ENCODE results near the gene FOXD2.

FOXD2 gene

GRCh38 chr1:47437447-47438164, at the start of gene FOXD2:
TSS of gene FOXD2 (plus strand) at chr1:47438044. CDS start at chr1:47438136, 92 bp downstream.
- DNase-seq = peak; percentile 49

DNA sequence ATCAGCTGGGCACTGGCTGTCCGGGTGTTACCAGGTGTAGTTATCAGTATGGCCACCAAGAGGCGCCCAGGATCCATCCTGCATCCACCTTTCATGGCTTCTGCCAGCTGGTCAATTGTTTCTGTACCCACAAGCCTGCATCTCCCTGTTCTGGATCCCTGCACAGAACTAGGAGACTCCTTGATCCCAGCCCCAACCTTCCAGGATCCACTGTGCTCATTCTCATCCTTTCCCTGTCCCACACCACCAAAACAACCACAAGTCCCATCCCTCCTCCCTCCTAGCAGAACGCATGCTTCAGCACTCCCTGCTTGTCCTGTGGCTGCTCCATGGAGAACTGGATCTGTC, 49.0 kb upstream of the FOXD2 start:
- DNase-seq = peak; percentile 42

DNA sequence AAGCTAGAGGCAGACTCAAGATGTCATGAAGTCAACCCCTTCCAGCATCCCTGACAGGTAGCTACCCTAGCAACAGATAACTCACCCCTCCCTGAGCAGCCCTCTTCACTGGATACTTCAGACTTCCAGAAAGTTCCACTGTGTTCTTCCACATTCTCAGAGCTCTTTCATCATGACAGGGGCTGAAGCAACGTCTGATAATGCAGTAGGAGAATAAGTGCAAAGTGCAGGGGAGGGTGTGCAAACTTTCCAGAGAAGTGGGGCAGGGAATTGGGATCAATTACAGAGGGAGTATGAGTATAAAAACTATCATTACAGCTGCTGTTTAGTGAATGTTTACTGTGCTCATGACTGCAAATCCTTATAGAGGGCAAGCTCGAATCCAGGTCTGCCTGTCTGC, 48.1 kb upstream of the FOXD2 start:
- no peak for DNase-seq

- no peak for DNase-seq
Observed at GRCh38 chr1:47390843-47391242, 47.0 kb upstream of the FOXD2 start.

DNA sequence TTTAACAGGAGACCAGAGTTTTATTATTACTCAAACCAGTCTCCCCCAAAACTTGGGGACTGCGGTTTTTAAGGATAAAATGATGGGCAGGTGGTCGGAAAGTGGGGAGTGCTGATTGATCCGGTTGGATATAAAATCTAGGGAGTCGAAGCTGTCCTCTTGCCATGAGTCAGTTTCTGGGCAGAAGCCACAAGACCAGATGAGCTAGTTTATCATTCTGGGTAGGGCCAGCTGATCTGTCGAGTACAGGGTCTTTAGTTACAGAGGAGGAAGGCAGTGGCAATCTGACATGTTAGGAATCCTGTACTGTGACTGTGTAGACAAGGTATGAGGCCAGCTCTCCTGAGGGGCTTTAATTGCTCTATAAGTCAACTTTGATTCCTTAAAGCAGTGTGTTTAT, 44.7 kb upstream of the FOXD2 start:
- DNase-seq = no peak

DNA sequence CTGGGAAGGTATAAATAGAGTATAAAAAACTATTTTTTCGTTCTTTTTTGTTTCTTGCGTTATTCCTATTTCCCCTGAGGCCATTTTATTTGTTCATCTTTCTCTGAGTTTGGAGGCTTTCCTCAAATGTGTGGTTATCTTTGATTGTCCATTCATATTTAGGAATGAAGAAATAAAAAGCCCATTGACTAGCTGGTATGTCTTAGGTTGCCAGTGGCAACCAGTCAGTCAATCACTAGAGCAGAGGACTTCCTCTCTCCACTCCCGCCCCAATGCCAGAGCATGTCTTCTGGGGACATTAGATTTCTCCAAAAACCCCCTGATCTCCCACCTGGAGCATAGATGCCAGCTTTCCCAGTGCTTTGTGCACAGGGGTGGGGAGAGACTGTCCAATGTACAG, 42.4 kb upstream of the FOXD2 start:
- no peak for DNase-seq

GRCh38 chr1:47396671-47397196, 41.1 kb upstream of the FOXD2 start:
- DNase-seq = no peak

GRCh38 chr1:47399138-47399845, 38.6 kb upstream of the FOXD2 start:
- DNase-seq = no peak

DNA sequence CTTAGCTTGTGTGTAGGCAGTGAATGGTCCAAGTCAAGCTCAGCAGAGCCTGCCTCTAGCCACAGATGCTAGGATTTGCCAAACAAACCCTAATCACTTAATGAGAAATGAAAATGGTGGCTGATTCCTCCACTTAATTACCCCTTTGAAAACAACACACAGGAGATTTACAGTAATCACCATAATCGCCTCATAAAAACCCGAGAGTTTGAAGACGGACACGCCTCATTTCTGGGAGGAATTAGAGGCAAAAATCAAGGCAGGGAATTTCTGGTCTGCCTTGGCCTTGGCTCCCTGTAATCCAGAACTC, 38.0 kb upstream of the FOXD2 start:
- DNase-seq = no peak

DNA sequence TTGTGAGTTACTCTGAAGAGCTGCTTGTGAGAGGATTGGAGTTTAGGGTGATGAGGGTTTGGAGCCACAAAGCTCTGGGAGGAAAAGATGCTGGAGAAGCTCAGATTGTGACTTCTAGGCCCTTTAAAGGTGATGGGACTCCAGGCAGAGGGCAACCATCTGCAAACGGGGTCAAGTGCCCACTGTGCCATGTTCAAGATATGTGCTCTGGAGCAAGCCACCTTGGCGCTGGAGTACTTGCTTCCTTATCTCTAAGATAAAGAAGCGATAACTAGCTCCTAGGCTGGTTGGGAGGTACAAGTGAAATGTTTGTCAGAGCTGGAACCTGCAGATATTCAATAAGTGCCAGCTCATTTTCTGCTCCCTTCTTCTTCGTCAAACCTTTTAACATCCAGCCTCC, 36.1 kb upstream of the FOXD2 start:
- no peak for DNase-seq

DNA sequence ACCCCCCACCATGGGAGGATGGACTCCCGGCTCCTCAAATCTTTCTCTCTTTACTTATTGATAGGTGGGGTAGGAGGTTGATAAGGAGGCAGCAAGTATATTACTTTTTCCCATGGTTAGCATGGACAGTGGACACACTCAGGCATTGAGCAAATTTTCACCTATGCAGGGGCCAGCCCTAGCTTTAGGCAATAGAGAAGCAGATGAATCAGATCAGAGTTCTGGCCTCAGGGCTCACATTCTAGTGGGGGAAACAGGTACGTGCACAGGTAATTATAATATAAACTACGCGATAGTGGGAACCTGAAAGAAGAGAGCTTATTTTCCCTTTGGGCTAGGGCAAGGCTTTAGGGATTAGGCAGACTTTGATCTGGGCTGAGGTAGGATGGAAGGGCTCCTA, 35.3 kb upstream of the FOXD2 start:
- DNase-seq = no peak

GRCh38 chr1:47403321-47403910, 34.4 kb upstream of the FOXD2 start:
- no peak for DNase-seq

DNA sequence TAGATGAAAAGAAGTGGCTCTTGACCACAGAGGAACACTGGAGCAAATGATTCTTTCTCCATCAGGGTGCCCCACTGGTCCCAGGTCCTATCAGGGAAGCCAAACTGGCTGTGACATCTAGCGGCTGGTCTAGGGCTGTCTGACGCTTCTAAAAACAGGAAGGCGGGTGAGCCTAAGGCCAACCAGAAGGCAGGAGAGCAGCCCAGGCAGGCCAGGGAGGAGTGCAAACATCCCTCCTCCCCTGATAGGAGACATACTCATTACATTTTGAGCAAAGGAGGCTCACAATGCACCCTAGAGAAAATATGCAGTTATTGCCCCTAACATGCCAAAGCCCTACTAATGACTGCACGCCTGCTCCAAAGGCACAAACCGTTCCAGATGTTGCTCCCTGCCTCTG, 32.1 kb upstream of the FOXD2 start:
- DNase-seq = no peak

- no peak for DNase-seq
Observed at GRCh38 chr1:47406966-47407365, 30.9 kb upstream of the FOXD2 start.

- DNase-seq = no peak
Observed at GRCh38 chr1:47407481-47407880, 30.4 kb upstream of the FOXD2 start.

GRCh38 chr1:47409311-47410067, 28.4 kb upstream of the FOXD2 start:
- DNase-seq = no peak

DNA sequence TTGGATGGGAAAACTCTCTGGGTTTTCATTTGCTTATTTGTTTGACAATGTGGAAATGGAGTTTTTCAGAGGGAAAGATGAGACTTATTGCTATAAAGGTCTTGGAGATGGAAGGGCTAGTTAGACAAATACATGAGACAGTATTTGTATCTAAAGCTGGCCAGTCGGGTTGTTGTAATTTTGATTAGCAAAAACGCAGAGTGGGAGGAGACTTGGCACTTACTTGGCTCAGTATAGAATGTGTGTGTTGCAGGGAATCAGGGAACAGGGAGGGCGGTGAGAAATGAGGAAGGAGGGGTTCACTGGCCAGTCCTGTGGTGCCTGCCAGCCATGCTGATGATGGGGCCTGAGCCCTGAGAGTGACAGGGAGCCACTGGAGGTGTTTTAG, 27.8 kb upstream of the FOXD2 start:
- DNase-seq = no peak

DNA sequence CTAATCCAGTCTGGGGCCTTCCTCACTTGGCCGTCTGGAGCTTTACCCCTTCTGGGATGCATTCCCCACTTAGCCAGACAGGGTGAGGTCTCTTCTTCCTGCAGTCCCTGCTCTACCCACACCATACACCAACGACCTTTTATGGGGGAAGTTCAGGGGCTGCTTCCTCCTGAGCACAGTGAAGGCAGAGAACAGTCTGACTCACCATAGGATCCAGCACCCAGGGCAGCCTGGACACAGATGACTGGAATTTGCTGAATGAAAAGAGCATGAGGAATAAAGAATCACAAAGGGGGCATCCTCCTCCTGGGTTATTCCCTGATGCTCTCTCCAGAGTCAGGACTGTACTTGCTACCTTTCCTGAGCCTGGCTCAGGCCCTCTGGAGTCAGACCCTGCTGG, 26.4 kb upstream of the FOXD2 start:
- no peak for DNase-seq

GRCh38 chr1:47412437-47412836, 25.4 kb upstream of the FOXD2 start:
- DNase-seq = no peak

GRCh38 chr1:47415728-47416318, 22.0 kb upstream of the FOXD2 start, which contains the start of gene FOXE3:
TSS of gene FOXE3 (plus strand) at chr1:47416285. CDS start at chr1:47416316, 31 bp downstream.
- DNase-seq = no peak

GRCh38 chr1:47416319-47417169, 21.3 kb upstream of the FOXD2 start:
- DNase-seq = no peak
